Measurements from ENCODE around the gene PCDHGA6.
A peak's percentile ranks its signal among the peaks of the same experiment; 100 is the strongest.

PCDHGA6 gene

DNA sequence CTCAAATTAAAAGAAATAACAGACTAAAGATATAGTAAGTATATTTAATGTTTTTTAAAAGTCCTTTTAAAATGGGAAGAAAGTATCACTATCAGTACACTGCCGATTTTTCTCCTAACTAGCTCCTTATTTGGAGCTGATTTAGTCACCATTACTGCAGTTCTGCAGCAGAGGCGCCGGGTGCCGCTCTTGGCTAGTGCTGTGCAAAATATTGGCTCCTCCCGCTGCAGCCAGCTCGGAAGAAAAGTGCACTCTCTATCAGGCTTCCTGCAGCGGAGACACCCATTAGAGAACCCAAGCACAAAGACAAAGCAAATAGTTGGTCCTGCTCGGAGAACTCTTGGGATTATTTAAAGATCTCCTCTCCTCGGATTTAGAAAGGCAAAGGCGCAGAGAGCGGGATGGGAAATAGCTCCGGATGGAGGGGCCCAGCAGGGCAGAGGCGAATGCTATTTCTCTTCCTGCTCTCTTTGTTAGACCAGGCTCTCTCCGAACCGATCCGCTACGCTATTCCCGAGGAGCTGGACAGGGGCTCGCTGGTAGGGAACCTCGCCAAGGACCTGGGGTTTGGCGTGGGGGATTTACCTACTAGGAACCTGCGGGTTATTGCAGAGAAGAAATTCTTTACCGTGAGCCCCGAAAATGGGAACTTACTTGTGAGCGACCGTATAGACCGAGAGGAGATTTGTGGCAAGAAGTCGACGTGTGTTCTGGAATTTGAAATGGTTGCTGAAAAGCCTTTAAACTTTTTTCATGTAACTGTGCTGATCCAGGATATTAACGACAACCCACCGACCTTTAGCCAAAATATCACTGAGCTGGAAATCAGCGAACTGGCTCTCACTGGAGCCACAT lies 3.5 kb upstream of the PCDHGA6 start, which contains the start of gene PCDHGB3:
TSS of gene PCDHGB3 (plus strand) at position 249 of the 855 bp plus-strand sequence. CDS start at position 402, 153 bp downstream.
- Histone ChIP-seq H4K8ac (ENCODE audit: low read length) (no peak within 1 kb of the TSS), H3K4me3 (ENCODE audit: insufficient read depth in 1 of 2, low read depth in 1 of 2, low read length in 2 of 2) (peak within 1 kb of the TSS in 1 of 2 experiments; percentile 71), H3K18ac (ENCODE audit: low read depth in 1 of 2, low read length in 2 of 2) (no peak within 1 kb of the TSS), H3K9ac (ENCODE audit: low read length) (peak within 1 kb of the TSS; percentile 45), H3K4ac (ENCODE audit: low read depth in 1 of 2, low read length in 2 of 2) (no peak within 1 kb of the TSS), H2AK5ac (ENCODE audit: low read length, severe bottlenecking) (no peak within 1 kb of the TSS), H3K36me3 (ENCODE audit: control insufficient read depth in 1 of 2, insufficient read depth in 2 of 2, low read depth in 1 of 2, low read length in 2 of 2) (peaks cover 0 to 8% of the 10 kb centered on the region in 2 experiments), H3K23ac (ENCODE audit: low read length in 2 of 2) (no peak within 1 kb of the TSS), H2BK15ac (ENCODE audit: low read depth, poor library complexity, severe bottlenecking) (no peak within 1 kb of the TSS), H4K91ac (ENCODE audit: low read length) (no peak within 1 kb of the TSS), H3K14ac (ENCODE audit: low read length in 2 of 2) (no peak within 1 kb of the TSS), H2BK5ac (ENCODE audit: low read depth, low read length, poor library complexity, severe bottlenecking) (no peak within 1 kb of the TSS), H3K4me1 (ENCODE audit: control insufficient read depth, insufficient read depth, low read depth, low read length) (no peaks in the 10 kb centered on the region), H2BK120ac (ENCODE audit: low read depth, low read length) (no peak within 1 kb of the TSS), H3K27ac (ENCODE audit: low read length, poor library complexity, severe bottlenecking) (no peak within 1 kb of the TSS), H3K4me2 (ENCODE audit: low read length, poor library complexity, severe bottlenecking) (no peak within 1 kb of the TSS), H2BK12ac (ENCODE audit: low read length in 2 of 2) (no peak within 1 kb of the TSS), H3K79me1 (replicated peaks; ENCODE audit: low read length, poor library complexity, severe bottlenecking) (no peaks in the 10 kb centered on the region), H2AFZ (ENCODE audit: low read depth, low read length) (no peak within 1 kb of the TSS), H3K27me3 (ENCODE audit: control insufficient read depth in 1 of 2, insufficient read depth in 1 of 2, low read length in 2 of 2) (peaks cover 0 to 13% of the 10 kb centered on the region in 2 experiments), H3K9me3 (ENCODE audit: control insufficient read depth, low read length) (peaks cover 55% of the 10 kb centered on the region)
- no peak for DNase-seq
- WGBS = 91% methylated on average over 32 of the region's 32 CpGs

DNA sequence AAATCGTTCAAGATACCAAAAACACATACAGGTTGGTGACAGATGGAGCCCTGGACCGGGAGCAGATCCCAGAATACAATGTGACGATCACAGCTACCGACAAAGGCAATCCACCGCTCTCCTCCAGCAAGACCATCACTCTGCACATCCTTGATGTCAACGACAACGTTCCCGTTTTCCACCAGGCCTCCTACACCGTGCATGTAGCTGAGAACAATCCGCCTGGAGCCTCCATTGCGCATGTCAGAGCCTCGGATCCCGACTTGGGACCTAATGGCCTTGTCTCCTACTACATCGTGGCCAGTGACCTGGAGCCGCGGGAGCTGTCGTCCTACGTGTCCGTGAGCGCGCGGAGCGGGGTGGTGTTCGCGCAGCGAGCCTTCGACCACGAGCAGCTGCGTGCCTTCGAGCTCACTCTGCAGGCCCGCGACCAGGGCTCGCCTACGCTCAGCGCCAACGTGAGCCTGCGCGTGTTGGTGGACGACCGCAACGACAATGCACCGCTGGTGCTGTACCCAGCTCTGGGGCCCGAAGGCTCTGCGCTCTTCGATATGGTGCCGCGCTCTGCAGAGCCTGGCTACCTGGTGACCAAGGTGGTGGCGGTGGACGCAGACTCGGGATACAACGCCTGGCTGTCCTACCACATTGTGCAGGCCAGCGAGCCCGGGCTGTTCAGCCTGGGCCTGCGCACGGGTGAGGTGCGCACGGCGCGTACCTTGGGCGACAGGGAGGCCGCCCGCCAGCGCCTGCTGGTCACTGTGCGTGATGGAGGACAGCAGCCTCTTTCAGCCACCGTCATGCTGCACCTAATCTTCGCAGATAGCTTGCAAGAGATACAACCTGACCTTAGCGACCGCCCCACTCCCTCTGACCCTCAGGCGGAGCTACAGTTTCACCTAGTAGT lies 1.9 kb upstream of the PCDHGA6 start:
- no peak overlapping the region for H2AFZ ChIP-seq (ENCODE audit: low read depth, low read length)
- peaks cover 0 to 8% of the 10 kb centered on the region in 2 experiments for H3K36me3 ChIP-seq (ENCODE audit: control insufficient read depth in 1 of 2, insufficient read depth in 2 of 2, low read depth in 1 of 2, low read length in 2 of 2)
- H4K91ac ChIP-seq (ENCODE audit: low read length) = no peak overlapping the region
- H2AK5ac ChIP-seq (ENCODE audit: low read length, severe bottlenecking) = no peak overlapping the region
- H3K79me1 ChIP-seq (replicated peaks; ENCODE audit: low read length, poor library complexity, severe bottlenecking) = no peaks in the 10 kb centered on the region
- no peak overlapping the region for H3K14ac ChIP-seq (ENCODE audit: low read length in 2 of 2)
- H4K8ac ChIP-seq (ENCODE audit: low read length) = no peak overlapping the region
- no peak overlapping the region for H3K23ac ChIP-seq (ENCODE audit: low read length in 2 of 2)
- DNase-seq = no peak
- 94% methylated on average over 69 of the region's 69 CpGs for WGBS
- H2BK15ac ChIP-seq (ENCODE audit: low read depth, poor library complexity, severe bottlenecking) = no peak overlapping the region
- no peak overlapping the region for H3K27ac ChIP-seq (ENCODE audit: low read length, poor library complexity, severe bottlenecking)
- H2BK5ac ChIP-seq (ENCODE audit: low read depth, low read length, poor library complexity, severe bottlenecking) = no peak overlapping the region
- H2BK120ac ChIP-seq (ENCODE audit: low read depth, low read length) = no peak overlapping the region
- peaks cover 0 to 13% of the 10 kb centered on the region in 2 experiments for H3K27me3 ChIP-seq (ENCODE audit: control insufficient read depth in 1 of 2, insufficient read depth in 1 of 2, low read length in 2 of 2)
- no peak overlapping the region for H3K18ac ChIP-seq (ENCODE audit: low read depth in 1 of 2, low read length in 2 of 2)
- H3K4me2 ChIP-seq (ENCODE audit: low read length, poor library complexity, severe bottlenecking) = no peak overlapping the region
- H3K4me1 ChIP-seq (ENCODE audit: control insufficient read depth, insufficient read depth, low read depth, low read length) = no peaks in the 10 kb centered on the region
- H3K4ac ChIP-seq (ENCODE audit: low read depth in 1 of 2, low read length in 2 of 2) = no peak overlapping the region
- H3K9ac ChIP-seq (ENCODE audit: low read length) = no peak overlapping the region
- H3K9me3 ChIP-seq (ENCODE audit: control insufficient read depth, low read length) = peaks cover 48% of the 10 kb centered on the region
- peak overlapping the region; percentile 30 to 31 for H3K4me3 ChIP-seq (ENCODE audit: insufficient read depth in 1 of 2, low read depth in 1 of 2, low read length in 2 of 2)
- no peak overlapping the region for H2BK12ac ChIP-seq (ENCODE audit: low read length in 2 of 2)

DNA sequence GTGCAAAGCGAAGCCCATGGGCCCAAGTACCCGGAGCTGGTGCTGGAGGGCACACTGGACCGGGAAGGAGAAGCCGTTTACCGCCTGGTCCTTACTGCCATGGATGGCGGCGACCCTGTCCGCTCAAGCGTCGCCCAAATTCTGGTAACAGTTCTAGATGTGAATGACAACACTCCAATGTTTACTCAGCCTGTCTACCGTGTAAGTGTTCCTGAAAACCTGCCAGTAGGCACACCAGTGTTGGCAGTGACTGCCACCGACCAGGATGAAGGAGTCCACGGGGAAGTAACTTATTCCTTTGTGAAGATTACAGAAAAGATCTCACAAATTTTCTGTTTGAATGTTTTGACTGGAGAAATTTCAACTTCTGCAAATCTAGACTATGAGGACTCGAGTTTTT lies 936 bp downstream of the PCDHGA6 start:
- peaks cover 60% of the 10 kb centered on the region for H3K9me3 ChIP-seq (ENCODE audit: control insufficient read depth, low read length)
- H2AK5ac ChIP-seq (ENCODE audit: low read length, severe bottlenecking) = no peak overlapping the region
- H3K18ac ChIP-seq (ENCODE audit: low read depth in 1 of 2, low read length in 2 of 2) = no peak overlapping the region
- no peak overlapping the region for H3K9ac ChIP-seq (ENCODE audit: low read length)
- no peak overlapping the region for H4K8ac ChIP-seq (ENCODE audit: low read length)
- no peak overlapping the region for H3K27ac ChIP-seq (ENCODE audit: low read length, poor library complexity, severe bottlenecking)
- H3K4me3 ChIP-seq (ENCODE audit: insufficient read depth in 1 of 2, low read depth in 1 of 2, low read length in 2 of 2) = peak overlapping the region in 1 of 2 experiments; percentile 75
- H3K4me2 ChIP-seq (ENCODE audit: low read length, poor library complexity, severe bottlenecking) = no peak overlapping the region
- H2BK5ac ChIP-seq (ENCODE audit: low read depth, low read length, poor library complexity, severe bottlenecking) = no peak overlapping the region
- no peak overlapping the region for H3K14ac ChIP-seq (ENCODE audit: low read length in 2 of 2)
- H3K4ac ChIP-seq (ENCODE audit: low read depth in 1 of 2, low read length in 2 of 2) = no peak overlapping the region
- no peak overlapping the region for H4K91ac ChIP-seq (ENCODE audit: low read length)
- 91% methylated on average over 14 of the region's 14 CpGs for WGBS
- H2BK15ac ChIP-seq (ENCODE audit: low read depth, poor library complexity, severe bottlenecking) = no peak overlapping the region
- H3K4me1 ChIP-seq (ENCODE audit: control insufficient read depth, insufficient read depth, low read depth, low read length) = no peaks in the 10 kb centered on the region
- H3K23ac ChIP-seq (ENCODE audit: low read length in 2 of 2) = no peak overlapping the region
- peaks cover 0 to 8% of the 10 kb centered on the region in 2 experiments for H3K36me3 ChIP-seq (ENCODE audit: control insufficient read depth in 1 of 2, insufficient read depth in 2 of 2, low read depth in 1 of 2, low read length in 2 of 2)
- DNase-seq = no peak
- H3K27me3 ChIP-seq (ENCODE audit: control insufficient read depth in 1 of 2, insufficient read depth in 1 of 2, low read length in 2 of 2) = peaks cover 0 to 13% of the 10 kb centered on the region in 2 experiments
- no peak overlapping the region for H2AFZ ChIP-seq (ENCODE audit: low read depth, low read length)
- no peaks in the 10 kb centered on the region for H3K79me1 ChIP-seq (replicated peaks; ENCODE audit: low read length, poor library complexity, severe bottlenecking)
- H2BK12ac ChIP-seq (ENCODE audit: low read length in 2 of 2) = no peak overlapping the region
- H2BK120ac ChIP-seq (ENCODE audit: low read depth, low read length) = no peak overlapping the region

Data from mesenchymal stem cell (in vitro differentiated cells and primary cell).